Activated CD8-positive, alpha-beta T cell treated with anti-CD3 and anti-CD28 coated beads for 36 hours (primary cell): ENCODE measurements around the gene OR5AR1. TPM values are rescaled to one million over a fixed set of nuclear protein-coding genes. Genes with fewer than 3 reads are reported as not detected.

Source experiments
- ATAC-seq: fragments of 200-7000 bp; cut with Tn5 transposase; one replicate; pipeline ENCODE4 v1.10.0; 2021; ENCODE audit warnings: mild to moderate bottlenecking, moderate library complexity
- CTCF ChIA-PET: fragments of 350-600 bp; sonication (Branson Sonifier 250); formaldehyde crosslinking; loops from one replicate; lab custom pipeline; 2021; ENCODE audit warnings: antibody characterized with exemption; lab: Charles Lee
- POLR2A ChIA-PET: fragments of 350-600 bp; sonication (Branson Sonifier 250); formaldehyde crosslinking; loops from one replicate; lab custom pipeline; 2021; ENCODE audit warnings: antibody characterized with exemption; lab: Charles Lee
- DNase-seq: peaks from one replicate; pipeline ENCODE4 v3.0.0-alpha.2; 2020
- H3K27ac Mint-ChIP-seq: one replicate; pipeline ENCODE4 v1.8.0; 2021; ENCODE audit warnings: mild to moderate bottlenecking, mixed read lengths
- H3K27me3 Mint-ChIP-seq: one replicate; pipeline ENCODE4 v1.8.0; 2021; ENCODE audit warnings: mixed read lengths
- H3K36me3 Mint-ChIP-seq: one replicate; pipeline ENCODE4 v1.8.0; 2021; ENCODE audit warnings: low read depth, mixed read lengths
- H3K4me1 Mint-ChIP-seq: one replicate; pipeline ENCODE4 v1.8.0; 2021; ENCODE audit warnings: low read depth, mixed read lengths
- H3K4me3 Mint-ChIP-seq: one replicate; pipeline ENCODE4 v1.8.0; 2021; ENCODE audit warnings: mild to moderate bottlenecking, moderate library complexity, mixed read lengths
- H3K9me3 Mint-ChIP-seq: one replicate; pipeline ENCODE4 v1.8.0; 2021; ENCODE audit warnings: mixed read lengths
- intact Hi-C: fragments of 100-400 bp; cut with micrococcal nuclease; formaldehyde crosslinking; loops from one replicate; pipeline ENCODE4 v1.10.0; 2022
- total RNA-seq, 2 experiments: library from RNA; stranded (reverse); gene quantifications; one replicate each; pipeline ENCODE4 v1.2.3, GENCODE V29; 2021
- TF ChIP-seq, protein P1 (sequence below): fragments of 200-600 bp; IDR thresholded peaks from one replicate; pipeline ENCODE4 v1.8.0; 2022; ENCODE audit warnings: antibody characterized with exemption, mild to moderate bottlenecking

OR5AR1 gene
- total RNA-seq, 2 experiments from 2014 or later: not detected

DNA sequence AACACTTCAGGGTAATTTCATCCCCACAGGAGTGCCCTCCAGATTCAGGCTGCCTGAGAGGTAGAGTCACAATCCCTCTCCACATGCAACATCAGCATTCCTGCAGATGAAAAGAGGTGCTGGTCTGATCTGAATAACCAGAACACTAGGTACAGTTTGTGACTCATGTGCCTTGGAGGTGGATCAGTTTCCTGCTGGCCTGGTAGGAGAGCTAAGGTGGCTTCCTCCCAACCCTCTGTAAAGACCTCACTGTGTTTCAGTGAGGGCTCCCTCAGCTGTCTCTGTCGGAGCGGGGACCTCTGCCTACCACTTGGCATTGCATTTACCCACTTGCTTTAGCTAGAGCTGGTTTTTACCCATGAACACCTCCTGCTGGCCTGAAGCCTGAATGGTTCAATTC, 43.0 kb downstream of the OR5AR1 start:
- DNase-seq (no peak), ATAC-seq (no peak)
- POLR2A ChIA-PET: no interaction called here
- H3K4me3 Mint-ChIP-seq: no peak overlapping the region
- intact Hi-C loops: no loop called here
- H3K27ac Mint-ChIP-seq: no peak overlapping the region
- CTCF ChIA-PET: no interaction called here
- H3K36me3 Mint-ChIP-seq: no peaks in the 10 kb centered on the region
- H3K27me3 Mint-ChIP-seq: no peaks in the 10 kb centered on the region
- TF ChIP-seq, protein P1, sequence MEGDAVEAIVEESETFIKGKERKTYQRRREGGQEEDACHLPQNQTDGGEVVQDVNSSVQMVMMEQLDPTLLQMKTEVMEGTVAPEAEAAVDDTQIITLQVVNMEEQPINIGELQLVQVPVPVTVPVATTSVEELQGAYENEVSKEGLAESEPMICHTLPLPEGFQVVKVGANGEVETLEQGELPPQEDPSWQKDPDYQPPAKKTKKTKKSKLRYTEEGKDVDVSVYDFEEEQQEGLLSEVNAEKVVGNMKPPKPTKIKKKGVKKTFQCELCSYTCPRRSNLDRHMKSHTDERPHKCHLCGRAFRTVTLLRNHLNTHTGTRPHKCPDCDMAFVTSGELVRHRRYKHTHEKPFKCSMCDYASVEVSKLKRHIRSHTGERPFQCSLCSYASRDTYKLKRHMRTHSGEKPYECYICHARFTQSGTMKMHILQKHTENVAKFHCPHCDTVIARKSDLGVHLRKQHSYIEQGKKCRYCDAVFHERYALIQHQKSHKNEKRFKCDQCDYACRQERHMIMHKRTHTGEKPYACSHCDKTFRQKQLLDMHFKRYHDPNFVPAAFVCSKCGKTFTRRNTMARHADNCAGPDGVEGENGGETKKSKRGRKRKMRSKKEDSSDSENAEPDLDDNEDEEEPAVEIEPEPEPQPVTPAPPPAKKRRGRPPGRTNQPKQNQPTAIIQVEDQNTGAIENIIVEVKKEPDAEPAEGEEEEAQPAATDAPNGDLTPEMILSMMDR: no peak
- peaks cover 6% of the 10 kb centered on the region for H3K9me3 Mint-ChIP-seq
- no peaks in the 10 kb centered on the region for H3K4me1 Mint-ChIP-seq

GRCh38 chr11:56714206-56714605, 50.7 kb downstream of the OR5AR1 start:
- DNase-seq (no peak), ATAC-seq (peak; percentile 24)
- Mint-ChIP-seq H3K36me3 (no peaks in the 10 kb centered on the region), H3K27ac (no peak overlapping the region), H3K9me3 (peaks cover 7% of the 10 kb centered on the region), H3K4me1 (no peaks in the 10 kb centered on the region), H3K27me3 (no peaks in the 10 kb centered on the region), H3K4me3 (no peak overlapping the region)
- ChIA-PET POLR2A (no interaction called here), CTCF (interaction anchor here (1.1 kb wide), 1 partner anchor 9 kb away, joined by 3 read pairs; no protein-coding TSS in a partner anchor)
- intact Hi-C loops: no loop called here
- TF ChIP-seq, protein P1: no peak

Other genes starting within 250 kb of the OR5AR1 start
- gene OR5M3, start 190.3 kb upstream of the OR5AR1 start, total RNA-seq: not detected
- gene OR5M8, start 172.3 kb upstream of the OR5AR1 start, total RNA-seq: not detected
- not detected for gene OR5M11, start 120.4 kb upstream of the OR5AR1 start, total RNA-seq
- not detected for gene OR5M10, start 86.0 kb upstream of the OR5AR1 start, total RNA-seq
- gene OR5M1, start 48.8 kb upstream of the OR5AR1 start, total RNA-seq: not detected
- not detected for gene OR5AP2, start 21.2 kb upstream of the OR5AR1 start, total RNA-seq
- not detected for gene OR9G1, start 35.4 kb downstream of the OR5AR1 start, total RNA-seq
- not detected for gene OR9G4, start 85.0 kb downstream of the OR5AR1 start, total RNA-seq